ENCODE measurements around the gene NOTCH3. TPM values are rescaled to one million over a fixed set of nuclear protein-coding genes. Genes with fewer than 3 reads are reported as not detected.

NOTCH3 gene
- total RNA-seq, 4 donors from 2014 or later = 6.4 to 53.3 (median 32.7) TPM

DNA sequence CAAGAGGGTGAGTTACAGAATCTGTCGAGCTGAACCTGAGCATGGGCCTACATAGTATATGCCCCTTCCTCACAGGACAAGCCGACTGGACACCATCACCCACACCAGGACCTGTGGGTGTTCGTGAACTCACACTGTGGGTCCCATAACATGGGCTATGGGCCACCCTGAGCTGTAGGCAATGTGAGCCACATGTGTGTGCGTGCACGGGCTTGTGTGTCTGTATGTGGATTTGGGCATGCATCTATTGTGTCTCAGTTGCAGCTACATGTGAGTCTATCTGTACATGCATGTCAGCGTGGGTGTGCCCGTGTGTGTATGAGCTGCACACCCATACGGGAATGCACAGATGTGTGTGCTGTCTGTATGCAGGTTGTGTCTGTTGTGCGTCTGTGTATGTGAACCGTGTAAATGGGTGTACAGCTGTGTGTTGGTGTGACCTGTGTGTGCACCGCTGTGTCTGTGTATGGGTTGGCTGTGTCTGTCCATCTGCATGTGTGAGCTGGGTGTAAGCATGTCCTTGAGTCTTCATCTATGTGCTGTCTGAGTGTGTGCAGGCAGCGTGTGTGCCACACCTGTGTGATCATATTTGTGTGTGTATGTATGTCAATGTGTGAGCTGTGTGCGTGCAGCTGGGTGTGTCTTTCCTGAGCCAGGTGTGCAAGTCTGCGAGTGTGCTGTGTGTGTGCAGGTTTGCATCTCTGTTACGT lies 1.7 kb downstream of the NOTCH3 start:
- H3K36me3 ChIP-seq = no peaks in the 10 kb centered on the region
- intact Hi-C loops (cut with DNase I; ENCODE audit: low total_unique reads) = no loop called here

GRCh38 chr19:15197942-15198341 lies 2.9 kb downstream of the NOTCH3 start:
- intact Hi-C loops (cut with DNase I; ENCODE audit: low total_unique reads) (no loop called here), in situ Hi-C loops (cut with MboI; ENCODE audit: low sequenced_read_pairs in 4 of 4) (no loop called here)
- Histone ChIP-seq H3K4me3 (peak overlapping the region in 2 of 4 donors; percentile 10 to 21), H3K4me1 (peaks cover 0 to 13% of the 10 kb centered on the region in 2 donors), H3K27ac (peak overlapping the region in 3 of 4 donors; percentile 43 to 72 (median 52)), H3K36me3 (no peaks in the 10 kb centered on the region), H3K9me3 (no peaks in the 10 kb centered on the region), H3K27me3 (peaks cover 44 to 75% (median 70%) of the 10 kb centered on the region in 3 donors)
- TF ChIP-seq POLR2A (IDR thresholded peaks at IDR 0.05) = no peak
- no peak for TF ChIP-seq CTCF (IDR thresholded peaks at IDR 0.05 in 4 of 5, conservative IDR thresholded peaks at IDR 0.05 in 1 of 5)
- ATAC-seq (no peak), DNase-seq (no peak)

More for the DNA sequence above, 1.7 kb downstream of the NOTCH3 start:
- peaks cover 0 to 13% of the 10 kb centered on the region in 2 donors for H3K4me1 ChIP-seq
- no peak for DNase-seq
- H3K27me3 ChIP-seq = peaks cover 42 to 69% (median 67%) of the 10 kb centered on the region in 3 donors
- in situ Hi-C loops (cut with MboI; ENCODE audit: low sequenced_read_pairs in 4 of 4) = no loop called here
- H3K4me3 ChIP-seq = peak overlapping the region; percentile 21 to 52 (median 46)
- no peak for ATAC-seq
- TF ChIP-seq POLR2A (IDR thresholded peaks at IDR 0.05) (no peak), CTCF (IDR thresholded peaks at IDR 0.05 in 4 of 5, conservative IDR thresholded peaks at IDR 0.05 in 1 of 5) (no peak)
- peak overlapping the region; percentile 72 to 75 (median 73) for H3K27ac ChIP-seq
- H3K9me3 ChIP-seq = no peaks in the 10 kb centered on the region

GRCh38 chr19:15197275-15197941 lies 3.4 kb downstream of the NOTCH3 start:
- TF ChIP-seq POLR2A (IDR thresholded peaks at IDR 0.05) (no peak), CTCF (IDR thresholded peaks at IDR 0.05 in 4 of 5, conservative IDR thresholded peaks at IDR 0.05 in 1 of 5) (no peak)
- Histone ChIP-seq H3K4me3 (peak overlapping the region in 1 of 4 donors; percentile 10), H3K4me1 (peaks cover 0 to 13% of the 10 kb centered on the region in 2 donors), H3K27ac (peak overlapping the region in 3 of 4 donors; percentile 61 to 72 (median 68)), H3K9me3 (no peaks in the 10 kb centered on the region), H3K27me3 (peaks cover 44 to 72% (median 70%) of the 10 kb centered on the region in 3 donors), H3K36me3 (no peaks in the 10 kb centered on the region)
- ATAC-seq (no peak), DNase-seq (no peak)
- in situ Hi-C loops (cut with MboI; ENCODE audit: low sequenced_read_pairs in 4 of 4) (no loop called here), intact Hi-C loops (cut with DNase I; ENCODE audit: low total_unique reads) (no loop called here)

DNA sequence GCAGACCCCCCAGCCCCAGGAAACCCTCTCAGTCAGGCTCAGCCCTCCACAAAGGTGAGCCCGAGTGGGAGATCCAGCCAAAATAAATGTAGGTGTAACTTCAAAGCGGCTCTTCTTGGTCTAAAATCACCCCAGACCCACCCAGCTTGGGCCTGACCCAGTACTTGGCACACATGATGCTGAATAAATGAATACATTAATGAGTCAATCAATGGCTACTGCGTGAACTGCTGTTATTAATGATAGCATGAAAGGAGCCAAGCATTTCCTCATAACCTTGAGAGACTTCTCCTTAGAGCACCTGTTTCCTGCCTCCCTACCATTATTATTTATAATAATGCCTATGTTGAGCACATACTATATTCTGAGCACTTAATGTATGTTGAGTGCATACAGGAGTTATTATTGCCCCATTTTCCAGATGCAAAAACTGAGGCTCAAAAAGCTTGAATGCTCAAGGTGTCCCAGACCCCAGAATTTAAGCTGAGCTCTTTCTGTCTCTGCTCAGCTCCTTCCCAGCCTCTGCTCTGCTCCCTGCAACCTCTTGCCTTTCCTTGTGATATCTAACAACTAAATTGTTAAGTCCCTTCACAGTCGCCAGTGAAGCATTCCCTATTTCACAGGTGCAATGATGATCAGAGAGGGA lies 4.3 kb downstream of the NOTCH3 start:
- H3K27me3 ChIP-seq = peaks cover 44 to 69% (median 68%) of the 10 kb centered on the region in 3 donors
- DNase-seq = no peak

More for the DNA sequence above, 4.3 kb downstream of the NOTCH3 start:
- no peak for ATAC-seq
- intact Hi-C loops (cut with DNase I; ENCODE audit: low total_unique reads) = no loop called here
- Histone ChIP-seq H3K4me1 (peaks cover 0 to 13% of the 10 kb centered on the region in 2 donors), H3K4me3 (peak overlapping the region in 3 of 4 donors; percentile 17 to 41 (median 38)), H3K36me3 (no peaks in the 10 kb centered on the region), H3K9me3 (no peaks in the 10 kb centered on the region), H3K27ac (peak overlapping the region; percentile 6 to 72 (median 64))
- in situ Hi-C loops (cut with MboI; ENCODE audit: low sequenced_read_pairs in 4 of 4) = no loop called here
- TF ChIP-seq CTCF (IDR thresholded peaks at IDR 0.05 in 4 of 5, conservative IDR thresholded peaks at IDR 0.05 in 1 of 5) (no peak), POLR2A (IDR thresholded peaks at IDR 0.05) (no peak)

Measured in gastrocnemius medialis (tissue), 4 donors.